SU-DHL-6 (cell line): ENCODE measurements around the gene GLMP.

ENCODE experiments used
- H2AFZ ChIP-seq: fragments of 200-600 bp; sonication (generic); 2 replicates; pipeline ENCODE4 v1.6.1; 2014; ENCODE audit warnings: low read depth, mild to moderate bottlenecking, moderate library complexity, mixed read lengths, antibody characterized with exemption, low read length; ENCODE audit not compliant: severe bottlenecking
- H3F3A ChIP-seq: fragments of 200-600 bp; shearing (Covaris generic); 2 replicates; pipeline ENCODE4 v1.6.0; 2016; ENCODE audit warnings: antibody characterized with exemption, mild to moderate bottlenecking; ENCODE audit not compliant: insufficient read depth
- H3K27ac ChIP-seq: fragments of 200-600 bp; sonication (generic); 2 replicates; pipeline ENCODE4 v1.5.1; 2016; ENCODE audit warnings: low read depth, mild to moderate bottlenecking, low read length, moderate library complexity, mixed read lengths
- H3K27me3 ChIP-seq: fragments of 200-600 bp; sonication (generic), shearing (Covaris generic); 2 replicates; pipeline ENCODE4 v1.6.0; 2014; ENCODE audit warnings: mild to moderate bottlenecking, low read length
- H3K36me3 ChIP-seq: fragments of 200-600 bp; sonication (generic); 2 replicates; pipeline ENCODE4 v1.6.1; 2014; ENCODE audit warnings: mild to moderate bottlenecking, low read length, mixed read lengths
- H3K4me2 ChIP-seq: fragments of 300-600, 200-600 bp; shearing (Covaris generic), sonication (generic); 2 replicates; pipeline ENCODE4 v1.6.0; 2014; ENCODE audit warnings: low read length, low read depth, mild to moderate bottlenecking; ENCODE audit not compliant: poor library complexity, severe bottlenecking
- H3K4me3 ChIP-seq: fragments of 200-600 bp; sonication (generic); 2 replicates; pipeline ENCODE4 v1.5.1; 2014; ENCODE audit warnings: antibody characterized with exemption, low read length, mild to moderate bottlenecking, mixed read lengths; ENCODE audit not compliant: insufficient read depth, poor library complexity, severe bottlenecking
- H3K79me2 ChIP-seq: fragments of 200-600 bp; sonication (generic); 2 replicates; pipeline ENCODE4 v1.6.1; 2014; ENCODE audit warnings: mild to moderate bottlenecking, low read length, moderate library complexity; ENCODE audit not compliant: insufficient read depth
- H3K9ac ChIP-seq: fragments of 200-600 bp; sonication (generic); 2 replicates; pipeline ENCODE4 v1.7.0; 2014; ENCODE audit warnings: mild to moderate bottlenecking, low read length
- H3K9me2 ChIP-seq: fragments of 200-600 bp; sonication (generic); replicated peaks from 2 replicates; pipeline ENCODE4 v1.6.1; 2014; ENCODE audit warnings: low read length; ENCODE audit not compliant: insufficient read depth
- H3K9me3 ChIP-seq: fragments of 200-600 bp; sonication (generic); 2 replicates; pipeline ENCODE4 v1.6.1; 2014; ENCODE audit warnings: low read length, mixed read lengths; ENCODE audit not compliant: insufficient read depth
- H4K20me1 ChIP-seq: fragments of 200-600 bp; sonication (generic); 2 replicates; pipeline ENCODE4 v1.6.1; 2014; ENCODE audit warnings: low read depth, mild to moderate bottlenecking, antibody characterized with exemption, low read length, moderate library complexity, mixed read lengths
- EZH2phosphoT487 ChIP-seq: fragments of 200-600 bp; sonication (generic), shearing (Covaris generic); conservative IDR thresholded peaks from 2 replicates; pipeline ENCODE4 v1.6.1; 2018; ENCODE audit warnings: mild to moderate bottlenecking, antibody characterized with exemption, low read length, moderate library complexity, mixed read lengths
- TF ChIP-seq, protein P1 (sequence below): fragments of 200-600 bp; sonication (generic); IDR thresholded peaks from one replicate; pipeline ENCODE4 v1.5.1; 2017; ENCODE audit warnings: antibody characterized with exemption, mild to moderate bottlenecking, low read length, moderate library complexity; ENCODE audit not compliant: insufficient read depth, poor library complexity, severe bottlenecking

The GLMP gene

DNA sequence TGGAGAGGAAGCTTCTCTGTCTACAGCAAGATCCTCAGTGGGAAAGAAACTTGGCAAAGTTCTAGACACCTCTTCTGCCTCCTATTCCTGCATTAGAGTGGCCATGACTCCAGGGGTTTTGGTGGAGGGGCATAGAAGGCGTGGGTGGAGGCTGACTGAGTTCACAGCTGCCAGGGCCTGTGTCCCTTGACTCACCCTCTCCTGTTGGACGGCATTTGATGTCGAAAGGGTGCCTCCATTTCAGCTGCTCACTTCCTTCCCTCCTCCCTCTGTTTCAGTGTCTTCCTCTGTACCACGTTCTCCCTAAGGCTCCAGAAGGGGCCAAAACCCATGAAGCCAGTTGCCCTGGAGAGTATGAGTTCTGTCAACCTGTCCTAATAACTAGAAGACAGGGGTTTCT is 10.7 kb downstream of the GLMP start:
- Histone ChIP-seq H3K9me3 (no peaks in the 10 kb centered on the region), H2AFZ (no peak overlapping the region), H3K4me2 (no peak overlapping the region), H3K79me2 (peaks cover 26% of the 10 kb centered on the region), H4K20me1 (no peaks in the 10 kb centered on the region), H3F3A (0 out of 2 replicates have a peak, but pooled peaks cover 6% of the 10 kb centered on the region), H3K27ac (no peak overlapping the region), H3K9me2 (no peaks in the 10 kb centered on the region), H3K27me3 (no peaks in the 10 kb centered on the region), H3K9ac (0 out of 2 replicates have a peak overlapping the region, but pooled peaks have one; percentile 90), H3K4me3 (no peak overlapping the region), H3K36me3 (peaks cover 4% of the 10 kb centered on the region; the same call in 1 of the 2 replicates)
- TF ChIP-seq, protein P1, sequence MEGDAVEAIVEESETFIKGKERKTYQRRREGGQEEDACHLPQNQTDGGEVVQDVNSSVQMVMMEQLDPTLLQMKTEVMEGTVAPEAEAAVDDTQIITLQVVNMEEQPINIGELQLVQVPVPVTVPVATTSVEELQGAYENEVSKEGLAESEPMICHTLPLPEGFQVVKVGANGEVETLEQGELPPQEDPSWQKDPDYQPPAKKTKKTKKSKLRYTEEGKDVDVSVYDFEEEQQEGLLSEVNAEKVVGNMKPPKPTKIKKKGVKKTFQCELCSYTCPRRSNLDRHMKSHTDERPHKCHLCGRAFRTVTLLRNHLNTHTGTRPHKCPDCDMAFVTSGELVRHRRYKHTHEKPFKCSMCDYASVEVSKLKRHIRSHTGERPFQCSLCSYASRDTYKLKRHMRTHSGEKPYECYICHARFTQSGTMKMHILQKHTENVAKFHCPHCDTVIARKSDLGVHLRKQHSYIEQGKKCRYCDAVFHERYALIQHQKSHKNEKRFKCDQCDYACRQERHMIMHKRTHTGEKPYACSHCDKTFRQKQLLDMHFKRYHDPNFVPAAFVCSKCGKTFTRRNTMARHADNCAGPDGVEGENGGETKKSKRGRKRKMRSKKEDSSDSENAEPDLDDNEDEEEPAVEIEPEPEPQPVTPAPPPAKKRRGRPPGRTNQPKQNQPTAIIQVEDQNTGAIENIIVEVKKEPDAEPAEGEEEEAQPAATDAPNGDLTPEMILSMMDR: no peak
- TF ChIP-seq EZH2phosphoT487: no peak

DNA sequence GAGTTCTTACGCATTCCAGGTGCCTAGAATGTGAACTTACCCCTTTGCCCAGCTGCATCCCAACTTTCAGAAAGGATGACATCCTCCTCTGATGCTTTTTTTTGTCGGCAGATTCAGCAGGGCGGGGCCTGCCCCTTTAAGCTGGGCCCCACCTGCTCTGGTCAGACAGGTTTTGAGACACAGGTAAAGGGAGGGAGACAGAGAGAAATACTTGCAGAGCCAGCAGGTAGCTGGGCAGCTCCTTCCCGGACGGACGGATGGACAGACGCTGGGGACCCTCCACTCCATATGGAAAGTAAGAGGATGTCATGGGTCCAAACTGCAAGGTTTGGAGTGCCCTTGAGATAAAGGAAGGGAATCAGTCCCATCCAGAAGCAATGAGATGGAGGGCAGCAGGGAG is 11.4 kb downstream of the GLMP start, which contains the start of gene TMEM79:
Gene TMEM79 (plus strand): TSS at position 214 of the 400 bp plus-strand sequence. CDS start 902 bp downstream, outside the sequence.
- peaks cover 4% of the 10 kb centered on the region; the same call in 1 of the 2 replicates for H3K36me3 ChIP-seq
- H3K27me3 ChIP-seq: no peaks in the 10 kb centered on the region
- peak within 1 kb of the TSS; percentile 90 for H3K9ac ChIP-seq
- no peaks in the 10 kb centered on the region for H4K20me1 ChIP-seq
- no peaks in the 10 kb centered on the region for H3K9me2 ChIP-seq
- peak within 1 kb of the TSS; percentile 99 for H3K4me3 ChIP-seq
- peak within 1 kb of the TSS; percentile 72 for H2AFZ ChIP-seq
- no peaks in the 10 kb centered on the region for H3K9me3 ChIP-seq
- peaks cover 32% of the 10 kb centered on the region for H3K79me2 ChIP-seq
- peak within 1 kb of the TSS; percentile 88 for H3K4me2 ChIP-seq
- H3F3A ChIP-seq: 0 out of 2 replicates have a peak, but pooled peaks cover 4% of the 10 kb centered on the region
- TF ChIP-seq EZH2phosphoT487: no peak
- TF ChIP-seq, protein P1: no peak
- peak within 1 kb of the TSS; percentile 52 for H3K27ac ChIP-seq

DNA sequence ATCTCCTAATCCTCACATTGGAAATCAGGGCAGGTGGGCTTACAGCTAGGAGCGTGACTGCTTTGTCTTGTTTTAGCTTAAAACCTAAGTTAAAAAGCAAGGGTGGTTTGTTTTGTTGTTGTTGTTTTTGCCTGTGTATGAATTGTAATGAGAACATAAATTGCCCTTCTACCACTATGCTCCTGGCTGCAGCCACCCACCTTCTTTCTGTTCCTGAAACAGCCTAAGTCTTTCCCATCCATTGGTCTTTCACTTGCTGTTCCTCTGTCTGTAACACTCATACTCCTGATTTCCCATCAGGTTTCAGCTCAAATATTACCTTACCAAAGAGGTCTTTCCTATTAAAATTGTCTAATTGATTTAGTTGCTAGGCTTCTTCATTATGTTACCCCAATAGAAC is 12.0 kb downstream of the GLMP start:
- Histone ChIP-seq H3K4me3 (peak overlapping the region; percentile 99), H2AFZ (peak overlapping the region; percentile 72), H4K20me1 (no peaks in the 10 kb centered on the region), H3F3A (0 out of 2 replicates have a peak, but pooled peaks cover 4% of the 10 kb centered on the region), H3K9me3 (no peaks in the 10 kb centered on the region), H3K9me2 (no peaks in the 10 kb centered on the region), H3K36me3 (0 out of 2 replicates have a peak, but pooled peaks cover 3% of the 10 kb centered on the region), H3K9ac (peak overlapping the region; percentile 90), H3K27me3 (no peaks in the 10 kb centered on the region), H3K79me2 (peaks cover 38% of the 10 kb centered on the region), H3K27ac (peak overlapping the region; percentile 52), H3K4me2 (peak overlapping the region; percentile 88)
- no peak for TF ChIP-seq EZH2phosphoT487
- TF ChIP-seq, protein P1: no peak
